ENCODE data around the gene IP6K1.
A peak's percentile ranks its signal among the peaks of the same experiment; 100 is the strongest.

DNA sequence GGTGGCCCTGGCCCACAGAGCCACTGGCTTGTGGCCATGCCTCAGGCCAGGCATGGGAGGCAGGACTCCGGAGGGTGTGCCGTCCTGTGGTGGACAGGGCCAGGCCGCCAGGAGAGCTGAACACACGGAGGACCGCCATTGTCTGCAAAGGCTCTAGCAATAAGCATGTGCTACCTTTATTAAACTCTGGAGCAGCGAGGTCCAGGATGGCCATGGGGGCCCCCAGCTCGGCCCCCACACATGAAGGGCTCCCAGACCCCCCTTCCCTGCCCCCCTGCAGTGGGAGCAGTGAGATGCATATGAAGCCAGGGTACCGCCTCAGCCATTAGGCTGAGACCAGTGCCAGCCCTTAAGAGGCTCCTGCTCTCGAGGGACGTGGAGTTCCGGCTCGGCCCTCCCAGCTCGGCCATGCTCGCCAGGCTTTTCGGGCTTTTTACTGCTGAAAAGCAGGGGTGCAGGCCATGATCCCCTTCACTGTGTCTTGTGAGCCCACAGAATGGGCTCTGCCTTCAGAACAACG, 69.6 kb downstream of the IP6K1 start:
- TF ChIP-seq POLR2A (IDR thresholded peaks at IDR 0.05): no peak
- TF ChIP-seq, protein P1, sequence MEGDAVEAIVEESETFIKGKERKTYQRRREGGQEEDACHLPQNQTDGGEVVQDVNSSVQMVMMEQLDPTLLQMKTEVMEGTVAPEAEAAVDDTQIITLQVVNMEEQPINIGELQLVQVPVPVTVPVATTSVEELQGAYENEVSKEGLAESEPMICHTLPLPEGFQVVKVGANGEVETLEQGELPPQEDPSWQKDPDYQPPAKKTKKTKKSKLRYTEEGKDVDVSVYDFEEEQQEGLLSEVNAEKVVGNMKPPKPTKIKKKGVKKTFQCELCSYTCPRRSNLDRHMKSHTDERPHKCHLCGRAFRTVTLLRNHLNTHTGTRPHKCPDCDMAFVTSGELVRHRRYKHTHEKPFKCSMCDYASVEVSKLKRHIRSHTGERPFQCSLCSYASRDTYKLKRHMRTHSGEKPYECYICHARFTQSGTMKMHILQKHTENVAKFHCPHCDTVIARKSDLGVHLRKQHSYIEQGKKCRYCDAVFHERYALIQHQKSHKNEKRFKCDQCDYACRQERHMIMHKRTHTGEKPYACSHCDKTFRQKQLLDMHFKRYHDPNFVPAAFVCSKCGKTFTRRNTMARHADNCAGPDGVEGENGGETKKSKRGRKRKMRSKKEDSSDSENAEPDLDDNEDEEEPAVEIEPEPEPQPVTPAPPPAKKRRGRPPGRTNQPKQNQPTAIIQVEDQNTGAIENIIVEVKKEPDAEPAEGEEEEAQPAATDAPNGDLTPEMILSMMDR (IDR thresholded peaks at IDR 0.05 in 8 of 11, conservative IDR thresholded peaks at IDR 0.05 in 3 of 11): no peak
- peak in 1 of 3 donors; percentile 2 for TF ChIP-seq POLR2AphosphoS5 (IDR thresholded peaks at IDR 0.05)
